ENCODE results near the gene YJEFN3. TPM values are rescaled to one million over a fixed set of nuclear protein-coding genes. Genes with fewer than 3 reads are reported as not detected.

Gene YJEFN3
- total RNA-seq, 1 experiment from 2014 or later: 25.3 TPM

DNA sequence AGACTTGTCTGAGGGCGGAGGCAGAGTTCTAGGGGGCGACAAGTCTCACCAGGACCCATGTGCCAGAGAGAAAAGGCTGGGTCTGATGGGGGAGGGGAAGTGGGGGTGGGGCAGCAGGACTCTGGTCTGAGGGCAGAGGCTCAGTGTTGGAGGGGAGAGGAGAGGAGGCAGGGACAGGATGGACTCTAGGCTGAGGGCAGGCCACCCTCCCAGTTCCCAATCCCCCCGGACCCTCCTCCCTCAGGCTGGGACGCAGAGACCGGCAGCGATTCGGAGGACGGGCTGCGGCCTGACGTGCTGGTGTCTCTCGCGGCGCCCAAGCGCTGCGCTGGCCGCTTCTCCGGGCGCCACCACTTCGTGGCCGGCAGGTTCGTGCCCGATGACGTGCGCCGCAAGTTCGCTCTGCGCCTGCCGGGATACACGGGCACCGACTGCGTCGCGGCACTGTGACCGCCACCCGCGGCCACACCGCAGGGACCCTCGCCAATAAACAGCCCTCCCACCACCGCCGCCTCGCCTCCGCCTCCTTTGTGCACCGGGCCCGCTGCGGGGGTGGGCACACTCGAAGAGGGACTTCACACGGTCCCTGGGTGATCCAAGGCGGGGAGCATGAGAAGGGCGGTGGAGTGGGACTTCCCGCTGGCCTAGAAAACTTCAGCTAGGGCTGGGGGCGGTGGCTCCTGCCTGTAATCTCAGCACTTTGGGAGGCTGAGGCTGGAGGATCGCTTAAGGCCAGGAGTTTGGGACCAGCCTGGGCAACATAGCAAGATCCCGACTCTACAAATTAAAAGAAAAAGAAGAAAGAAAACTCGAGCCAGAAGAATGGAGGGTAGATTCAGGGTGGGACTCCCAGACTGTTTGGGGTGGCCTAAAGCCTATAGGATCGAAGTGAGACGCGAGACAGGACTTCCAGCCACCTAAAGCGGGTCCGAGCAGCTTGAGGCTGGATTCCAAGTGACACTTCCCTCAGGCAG, 8.7 kb downstream of the YJEFN3 start:
- Histone ChIP-seq H3K9ac (ENCODE audit: low read length) (no peak overlapping the region), H3K4me1 (ENCODE audit: control insufficient read depth in 1 of 2, insufficient read depth in 2 of 2, low read length in 2 of 2) (peaks cover 12 to 34% of the 10 kb centered on the region in 2 experiments), H4K20me1 (ENCODE audit: insufficient read depth) (no peaks in the 10 kb centered on the region), H3K4me2 (ENCODE audit: low read length) (peak overlapping the region; percentile 80), H3K9me3 (ENCODE audit: control insufficient read depth in 1 of 2, insufficient read depth in 1 of 2, low read depth in 1 of 2, low read length in 2 of 2) (no peaks in the 10 kb centered on the region), H3K36me3 (ENCODE audit: control insufficient read depth in 1 of 2, insufficient read depth in 2 of 2, low read length in 2 of 2) (no peaks in the 10 kb centered on the region), H2AFZ (ENCODE audit: low read depth, low read length, poor library complexity, severe bottlenecking) (no peak overlapping the region), H3K79me2 (ENCODE audit: insufficient read depth, low read length) (no peaks in the 10 kb centered on the region), H3K27ac (ENCODE audit: low read depth, low read length) (peak overlapping the region; percentile 51; the same call in 1 of the 2 replicates), H3K4me3 (replicated peaks in 1 of 2; ENCODE audit: low read depth in 1 of 2, low read length in 2 of 2) (peak overlapping the region in 1 of 2 experiments; percentile 59; a peak in 1 of 4 replicates), H3K27me3 (ENCODE audit: insufficient read depth, low read length) (no peaks in the 10 kb centered on the region), H3K9me2 (ENCODE audit: insufficient read depth) (no peaks in the 10 kb centered on the region)
- intact Hi-C loops (cut with micrococcal nuclease): no loop called here
- POLR2A ChIA-PET: no interaction called here
- no TSS peak for BruUV-seq (replicated peaks)
- CTCF ChIA-PET: no interaction called here
- RAD21 ChIA-PET (ENCODE audit: low non-redundant PET in 1 of 2, low total read pairs in 2 of 2, uncharacterized antibody in 2 of 2, unreplicated experiment in 2 of 2): no interaction called here
- DNase-seq (ENCODE audit: low read depth, low spot score) (no peak), ATAC-seq (no peak)
- TF ChIP-seq EZH2phosphoT487 (IDR thresholded peaks at IDR 0.05; ENCODE audit: borderline replicate concordance) (no peak), ZBTB33 (IDR thresholded peaks at IDR 0.05; ENCODE audit: extremely low read depth, insufficient replicate concordance, low read length) (no peak), REST (IDR thresholded peaks at IDR 0.05; ENCODE audit: low read depth) (no peak), SP1 (IDR thresholded peaks at IDR 0.05; ENCODE audit: low read depth) (no peak), SIN3A (IDR thresholded peaks at IDR 0.05; ENCODE audit: low read depth) (no peak), YY1 (IDR thresholded peaks at IDR 0.05; ENCODE audit: extremely low read depth, insufficient replicate concordance, low read depth, low read length) (no peak)
- TF ChIP-seq, protein P1, sequence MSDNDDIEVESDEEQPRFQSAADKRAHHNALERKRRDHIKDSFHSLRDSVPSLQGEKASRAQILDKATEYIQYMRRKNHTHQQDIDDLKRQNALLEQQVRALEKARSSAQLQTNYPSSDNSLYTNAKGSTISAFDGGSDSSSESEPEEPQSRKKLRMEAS (IDR thresholded peaks at IDR 0.05): no peak
